Loucy (cell line): ENCODE measurements around the gene MANSC4.
A peak's percentile ranks its signal among the peaks of the same experiment; 100 is the strongest.

ENCODE experiments used
- H2AFZ ChIP-seq: fragments of 200-600 bp; sonication (generic); 2 replicates; pipeline ENCODE4 v1.6.0; 2016; ENCODE audit warnings: antibody characterized with exemption, mild to moderate bottlenecking, low read length, moderate library complexity
- H3F3A ChIP-seq: fragments of 200-600 bp; 2 replicates; pipeline ENCODE4 v1.6.0; 2016; ENCODE audit warnings: antibody characterized with exemption, low read depth, mild to moderate bottlenecking
- H3K27me3 ChIP-seq: fragments of 200-600 bp; sonication (generic); 2 replicates; pipeline ENCODE4 v1.6.1; 2014; ENCODE audit warnings: low read length, mild to moderate bottlenecking; ENCODE audit not compliant: insufficient read depth, poor library complexity, severe bottlenecking
- H3K36me3 ChIP-seq: fragments of 200-600 bp; sonication (generic); 2 replicates; pipeline ENCODE4 v1.6.1; 2016; ENCODE audit warnings: low read length; ENCODE audit not compliant: insufficient read depth
- H3K4me1 ChIP-seq: fragments of 200-600 bp; sonication (generic); 2 replicates; pipeline ENCODE4 v1.5.1; 2014; ENCODE audit warnings: low read length, mild to moderate bottlenecking; ENCODE audit not compliant: insufficient read depth, poor library complexity, severe bottlenecking
- H3K4me2 ChIP-seq: fragments of 200-600 bp; sonication (generic); 2 replicates; pipeline ENCODE4 v1.6.0; 2014; ENCODE audit warnings: antibody characterized with exemption, low read length, low read depth, mild to moderate bottlenecking; ENCODE audit not compliant: poor library complexity, severe bottlenecking
- H3K4me3 ChIP-seq: fragments of 200-600 bp; sonication (generic); 2 replicates; pipeline ENCODE4 v1.5.1; 2014; ENCODE audit warnings: low read length, mild to moderate bottlenecking, mixed read lengths; ENCODE audit not compliant: poor library complexity, severe bottlenecking
- H3K79me2 ChIP-seq: fragments of 200-600 bp; sonication (generic); 2 replicates; pipeline ENCODE4 v1.6.1; 2014; ENCODE audit warnings: low read length; ENCODE audit not compliant: insufficient read depth
- H3K9ac ChIP-seq: fragments of 200-600 bp; sonication (generic); 2 replicates; pipeline ENCODE4 v1.6.0; 2014; ENCODE audit warnings: mild to moderate bottlenecking, low read depth, low read length, moderate library complexity; ENCODE audit not compliant: poor library complexity, severe bottlenecking
- H3K9me2 ChIP-seq: fragments of 200-600 bp; sonication (generic); replicated peaks from 2 replicates; pipeline ENCODE4 v1.6.1; 2016; ENCODE audit warnings: low read depth, low read length, mixed read lengths
- H3K9me3 ChIP-seq: fragments of 200-600 bp; sonication (generic); 2 replicates; pipeline ENCODE4 v1.6.1; 2014; ENCODE audit warnings: mild to moderate bottlenecking, antibody characterized with exemption, low read length, low read depth; ENCODE audit not compliant: insufficient read depth
- H4K20me1 ChIP-seq: fragments of 200-600 bp; sonication (generic); 2 replicates; pipeline ENCODE4 v1.6.0; 2014; ENCODE audit warnings: antibody characterized with exemption, low read length, mild to moderate bottlenecking; ENCODE audit not compliant: insufficient read depth, poor library complexity, severe bottlenecking
- CTCF ChIP-seq: fragments of 200-600 bp; sonication (generic); conservative IDR thresholded peaks from 2 replicates; pipeline ENCODE4 v1.5.1; 2014; ENCODE audit warnings: mild to moderate bottlenecking, antibody characterized with exemption, low read length
- EZH2phosphoT487 ChIP-seq: fragments of 200-600 bp; IDR thresholded peaks from 2 replicates; pipeline ENCODE4 v1.6.1; 2018; ENCODE audit warnings: antibody characterized with exemption, mild to moderate bottlenecking, moderate library complexity, borderline replicate concordance

The MANSC4 gene

GRCh38 chr12:27807063-27807703 is 27.1 kb upstream of the MANSC4 start:
- Histone ChIP-seq H3K9me3 (no peaks in the 10 kb centered on the region), H3K79me2 (no peaks in the 10 kb centered on the region), H3K9me2 (no peaks in the 10 kb centered on the region), H3K4me2 (no peak overlapping the region), H3K36me3 (no peaks in the 10 kb centered on the region), H3K4me1 (peaks cover 12% of the 10 kb centered on the region), H3K27me3 (no peaks in the 10 kb centered on the region), H3K4me3 (no peak overlapping the region), H4K20me1 (no peaks in the 10 kb centered on the region), H2AFZ (no peak overlapping the region), H3K9ac (no peak overlapping the region), H3F3A (no peaks in the 10 kb centered on the region)
- peak; percentile 53 for TF ChIP-seq CTCF
- no peak for TF ChIP-seq EZH2phosphoT487

- no peaks in the 10 kb centered on the region for H3K9me2 ChIP-seq
- no peaks in the 10 kb centered on the region for H3K79me2 ChIP-seq
- H2AFZ ChIP-seq = no peak overlapping the region
- no peaks in the 10 kb centered on the region for H3K36me3 ChIP-seq
- no peaks in the 10 kb centered on the region for H3F3A ChIP-seq
- H3K4me2 ChIP-seq = no peak overlapping the region
- TF ChIP-seq EZH2phosphoT487 = no peak
- TF ChIP-seq CTCF = no peak
- peaks cover 15% of the 10 kb centered on the region for H3K4me1 ChIP-seq
- H3K27me3 ChIP-seq = no peaks in the 10 kb centered on the region
- no peak overlapping the region for H3K4me3 ChIP-seq
- H4K20me1 ChIP-seq = no peaks in the 10 kb centered on the region
- no peaks in the 10 kb centered on the region for H3K9me3 ChIP-seq
- no peak overlapping the region for H3K9ac ChIP-seq
Observed at GRCh38 chr12:27806259-27806658, 26.2 kb upstream of the MANSC4 start.

- Histone ChIP-seq H3K9me3 (no peaks in the 10 kb centered on the region), H3K9me2 (no peaks in the 10 kb centered on the region), H3K36me3 (peaks cover under 1% of the 10 kb centered on the region; the same call in 1 of the 2 replicates), H3K4me1 (peaks cover 15% of the 10 kb centered on the region), H4K20me1 (no peaks in the 10 kb centered on the region), H3K27me3 (no peaks in the 10 kb centered on the region), H3K9ac (no peak overlapping the region), H2AFZ (no peak overlapping the region), H3K4me2 (no peak overlapping the region), H3K4me3 (no peak overlapping the region), H3F3A (no peaks in the 10 kb centered on the region), H3K79me2 (no peaks in the 10 kb centered on the region)
- no peak for TF ChIP-seq CTCF
- TF ChIP-seq EZH2phosphoT487 = no peak
Observed at GRCh38 chr12:27805238-27805637, 25.2 kb upstream of the MANSC4 start.
